ENCODE data around the gene LRMDA.

- TF ChIP-seq, protein P1, sequence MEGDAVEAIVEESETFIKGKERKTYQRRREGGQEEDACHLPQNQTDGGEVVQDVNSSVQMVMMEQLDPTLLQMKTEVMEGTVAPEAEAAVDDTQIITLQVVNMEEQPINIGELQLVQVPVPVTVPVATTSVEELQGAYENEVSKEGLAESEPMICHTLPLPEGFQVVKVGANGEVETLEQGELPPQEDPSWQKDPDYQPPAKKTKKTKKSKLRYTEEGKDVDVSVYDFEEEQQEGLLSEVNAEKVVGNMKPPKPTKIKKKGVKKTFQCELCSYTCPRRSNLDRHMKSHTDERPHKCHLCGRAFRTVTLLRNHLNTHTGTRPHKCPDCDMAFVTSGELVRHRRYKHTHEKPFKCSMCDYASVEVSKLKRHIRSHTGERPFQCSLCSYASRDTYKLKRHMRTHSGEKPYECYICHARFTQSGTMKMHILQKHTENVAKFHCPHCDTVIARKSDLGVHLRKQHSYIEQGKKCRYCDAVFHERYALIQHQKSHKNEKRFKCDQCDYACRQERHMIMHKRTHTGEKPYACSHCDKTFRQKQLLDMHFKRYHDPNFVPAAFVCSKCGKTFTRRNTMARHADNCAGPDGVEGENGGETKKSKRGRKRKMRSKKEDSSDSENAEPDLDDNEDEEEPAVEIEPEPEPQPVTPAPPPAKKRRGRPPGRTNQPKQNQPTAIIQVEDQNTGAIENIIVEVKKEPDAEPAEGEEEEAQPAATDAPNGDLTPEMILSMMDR (IDR thresholded peaks at IDR 0.05 in 2 of 3, conservative IDR thresholded peaks at IDR 0.05 in 1 of 3; ENCODE audit: borderline replicate concordance in 1 of 3, insufficient read depth in 1 of 3, low read depth in 2 of 3, low read length in 2 of 3) = no peak
- TF ChIP-seq POLR2A (IDR thresholded peaks at IDR 0.05; ENCODE audit: borderline replicate concordance, extremely low read depth, insufficient read depth, insufficient read length) = no peak
These were observed 340.9 kb downstream of the LRMDA start for GRCh38 chr10:75772153-75772887.

All from HCT116 (cell line).